Activated CD4-positive, alpha-beta memory T cell treated with anti-CD3 and anti-CD28 coated beads, Interleukin-2, amount 10 ng/mL, durations not matched to agents 7 days and 5 days (primary cell): Measurements from ENCODE around the gene DDAH1. TPM values are rescaled to one million over a fixed set of nuclear protein-coding genes. Genes with fewer than 3 reads are reported as not detected.

Experiments
- CTCF ChIA-PET: fragments of 350-600 bp; sonication (Branson Sonifier 250); formaldehyde crosslinking; loops from one replicate; lab custom pipeline; 2021; ENCODE audit warnings: antibody characterized with exemption, inconsistent platforms; lab: Charles Lee
- POLR2A ChIA-PET: fragments of 350-600 bp; sonication (Branson Sonifier 250); formaldehyde crosslinking; loops from one replicate; lab custom pipeline; 2021; ENCODE audit warnings: antibody characterized with exemption; lab: Charles Lee
- DNase-seq: peaks from one replicate; pipeline ENCODE4 v3.0.0-alpha.2; 2020
- H3K27ac Mint-ChIP-seq: one replicate; pipeline ENCODE4 v1.8.0; 2021; ENCODE audit warnings: mild to moderate bottlenecking, mixed read lengths
- H3K27me3 Mint-ChIP-seq: one replicate; pipeline ENCODE4 v1.8.0; 2021; ENCODE audit warnings: mixed read lengths
- H3K36me3 Mint-ChIP-seq: one replicate; pipeline ENCODE4 v1.8.0; 2021; ENCODE audit warnings: low read depth, mixed read lengths
- H3K4me1 Mint-ChIP-seq: one replicate; pipeline ENCODE4 v1.8.0; 2021; ENCODE audit warnings: mixed read lengths
- H3K4me3 Mint-ChIP-seq: one replicate; pipeline ENCODE4 v1.8.0; 2021; ENCODE audit warnings: mild to moderate bottlenecking, mixed read lengths
- H3K9me3 Mint-ChIP-seq: one replicate; pipeline ENCODE4 v1.8.0; 2021; ENCODE audit warnings: mixed read lengths
- total RNA-seq, 2 experiments: library from RNA; stranded (reverse); gene quantifications; one replicate each; pipeline ENCODE4 v1.2.3, GENCODE V29; 2021

The DDAH1 gene
- total RNA-seq, 2 experiments from 2014 or later = not detected

- no peak for DNase-seq
- no peaks in the 10 kb centered on the region for H3K9me3 Mint-ChIP-seq
- no peaks in the 10 kb centered on the region for H3K4me1 Mint-ChIP-seq
- no peak overlapping the region for H3K27ac Mint-ChIP-seq
- CTCF ChIA-PET = no interaction called here
- peaks cover 6% of the 10 kb centered on the region for H3K27me3 Mint-ChIP-seq
- no peak overlapping the region for H3K4me3 Mint-ChIP-seq
- POLR2A ChIA-PET = no interaction called here
- H3K36me3 Mint-ChIP-seq = no peaks in the 10 kb centered on the region
Observed at GRCh38 chr1:85387781-85388180, 77.2 kb downstream of the DDAH1 start.

GRCh38 chr1:85386068-85386722 lies 78.8 kb downstream of the DDAH1 start:
- CTCF ChIA-PET = no interaction called here
- DNase-seq = no peak
- POLR2A ChIA-PET = no interaction called here

GRCh38 chr1:85379203-85380136 lies 85.5 kb downstream of the DDAH1 start:
- no peaks in the 10 kb centered on the region for H3K4me1 Mint-ChIP-seq
- no peaks in the 10 kb centered on the region for H3K36me3 Mint-ChIP-seq
- H3K4me3 Mint-ChIP-seq = no peak overlapping the region
- H3K27ac Mint-ChIP-seq = no peak overlapping the region
- peaks cover 7% of the 10 kb centered on the region for H3K27me3 Mint-ChIP-seq
- ChIA-PET CTCF (no interaction called here), POLR2A (no interaction called here)
- H3K9me3 Mint-ChIP-seq = no peaks in the 10 kb centered on the region
- no peak for DNase-seq

More at GRCh38 chr1:85386068-85386722, 78.8 kb downstream of the DDAH1 start:
- Mint-ChIP-seq H3K9me3 (no peaks in the 10 kb centered on the region), H3K36me3 (no peaks in the 10 kb centered on the region), H3K4me3 (no peak overlapping the region), H3K4me1 (no peaks in the 10 kb centered on the region), H3K27ac (no peak overlapping the region), H3K27me3 (peaks cover 6% of the 10 kb centered on the region)

DNA sequence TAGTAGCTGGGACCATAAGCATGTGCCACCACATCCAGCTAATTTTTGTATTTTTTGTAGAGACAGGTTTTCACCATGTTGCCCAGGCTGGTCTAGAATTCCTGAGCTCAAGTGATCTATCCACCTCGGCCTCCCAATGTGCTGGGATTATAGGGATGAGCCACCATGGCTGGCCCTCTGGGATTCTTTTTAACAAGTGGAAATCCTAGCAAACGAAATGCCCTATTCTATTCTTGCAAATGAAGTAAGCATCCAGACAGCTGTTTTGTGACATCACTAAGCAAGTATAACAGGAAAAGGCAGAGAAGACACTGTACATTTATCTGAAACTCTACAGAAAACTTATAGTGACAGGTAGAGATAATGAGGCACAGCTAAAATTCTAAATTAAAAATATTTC lies 86.4 kb downstream of the DDAH1 start:
- Mint-ChIP-seq H3K9me3 (no peaks in the 10 kb centered on the region), H3K36me3 (no peaks in the 10 kb centered on the region), H3K27me3 (peaks cover 5% of the 10 kb centered on the region), H3K4me1 (no peaks in the 10 kb centered on the region), H3K4me3 (no peak overlapping the region), H3K27ac (no peak overlapping the region)
- DNase-seq = no peak
- CTCF ChIA-PET = no interaction called here
- POLR2A ChIA-PET = no interaction called here

DNA sequence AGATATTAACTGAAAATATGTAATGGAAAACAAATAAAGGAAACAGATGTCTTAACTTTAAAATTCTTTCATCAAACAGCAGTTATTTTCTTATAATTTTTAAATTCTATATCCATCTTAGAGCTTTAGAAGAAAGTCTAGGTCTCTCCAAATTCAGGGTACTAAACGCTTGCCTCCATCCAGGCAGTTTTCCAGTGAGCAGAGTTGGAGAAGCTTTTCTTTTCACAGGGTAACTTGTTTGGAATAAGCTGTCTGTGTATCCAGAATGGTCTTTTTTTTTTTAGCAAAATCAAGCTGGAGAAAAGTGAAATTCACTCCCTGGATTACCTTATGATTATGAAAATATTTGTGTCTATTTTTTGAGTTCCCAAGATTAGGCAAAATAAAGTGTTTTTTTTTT lies 88.6 kb downstream of the DDAH1 start:
- ChIA-PET POLR2A (no interaction called here), CTCF (no interaction called here)
- H3K27me3 Mint-ChIP-seq = peaks cover 6% of the 10 kb centered on the region
- no peak for DNase-seq
- no peak overlapping the region for H3K4me3 Mint-ChIP-seq
- H3K36me3 Mint-ChIP-seq = no peaks in the 10 kb centered on the region
- H3K9me3 Mint-ChIP-seq = no peaks in the 10 kb centered on the region
- no peaks in the 10 kb centered on the region for H3K4me1 Mint-ChIP-seq
- H3K27ac Mint-ChIP-seq = no peak overlapping the region

DNA sequence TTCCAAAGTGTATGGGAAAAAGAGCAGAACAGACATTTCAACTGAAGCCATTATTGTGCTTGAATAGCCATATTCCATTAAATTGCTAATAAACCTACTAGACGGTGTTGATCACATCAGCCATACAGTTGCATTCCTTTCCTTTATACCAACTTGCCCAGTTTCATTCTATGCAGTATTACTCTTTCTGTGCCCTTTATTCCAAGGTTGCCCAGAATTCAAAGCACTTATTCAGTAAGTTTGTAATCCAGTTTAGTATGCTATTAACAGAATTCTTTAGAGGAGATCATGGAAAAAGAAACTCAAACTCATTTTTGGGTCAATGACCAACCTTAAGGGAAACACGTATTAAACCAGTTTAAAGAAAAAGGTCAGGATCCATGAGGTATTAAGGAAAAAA lies 89.5 kb downstream of the DDAH1 start:
- peaks cover 11% of the 10 kb centered on the region for H3K27me3 Mint-ChIP-seq

GRCh38 chr1:85374160-85374559 lies 90.8 kb downstream of the DDAH1 start:
- peaks cover 11% of the 10 kb centered on the region for H3K27me3 Mint-ChIP-seq
- POLR2A ChIA-PET = no interaction called here
- H3K36me3 Mint-ChIP-seq = no peaks in the 10 kb centered on the region
- no peaks in the 10 kb centered on the region for H3K9me3 Mint-ChIP-seq
- no peak overlapping the region for H3K4me3 Mint-ChIP-seq
- no peak overlapping the region for H3K27ac Mint-ChIP-seq
- CTCF ChIA-PET = no interaction called here
- no peak for DNase-seq
- no peaks in the 10 kb centered on the region for H3K4me1 Mint-ChIP-seq

More for the DNA sequence above, 89.5 kb downstream of the DDAH1 start:
- Mint-ChIP-seq H3K27ac (no peak overlapping the region), H3K36me3 (no peaks in the 10 kb centered on the region), H3K9me3 (no peaks in the 10 kb centered on the region), H3K4me1 (no peaks in the 10 kb centered on the region), H3K4me3 (no peak overlapping the region)
- ChIA-PET CTCF (no interaction called here), POLR2A (no interaction called here)
- DNase-seq = no peak

- POLR2A ChIA-PET = no interaction called here
- DNase-seq = no peak
- H3K4me3 Mint-ChIP-seq = no peak overlapping the region
- H3K36me3 Mint-ChIP-seq = no peaks in the 10 kb centered on the region
- H3K4me1 Mint-ChIP-seq = no peaks in the 10 kb centered on the region
- H3K27ac Mint-ChIP-seq = no peak overlapping the region
- CTCF ChIA-PET = no interaction called here
- H3K27me3 Mint-ChIP-seq = peaks cover 11% of the 10 kb centered on the region
- H3K9me3 Mint-ChIP-seq = no peaks in the 10 kb centered on the region
Observed at GRCh38 chr1:85373378-85373708, 91.6 kb downstream of the DDAH1 start.

DNA sequence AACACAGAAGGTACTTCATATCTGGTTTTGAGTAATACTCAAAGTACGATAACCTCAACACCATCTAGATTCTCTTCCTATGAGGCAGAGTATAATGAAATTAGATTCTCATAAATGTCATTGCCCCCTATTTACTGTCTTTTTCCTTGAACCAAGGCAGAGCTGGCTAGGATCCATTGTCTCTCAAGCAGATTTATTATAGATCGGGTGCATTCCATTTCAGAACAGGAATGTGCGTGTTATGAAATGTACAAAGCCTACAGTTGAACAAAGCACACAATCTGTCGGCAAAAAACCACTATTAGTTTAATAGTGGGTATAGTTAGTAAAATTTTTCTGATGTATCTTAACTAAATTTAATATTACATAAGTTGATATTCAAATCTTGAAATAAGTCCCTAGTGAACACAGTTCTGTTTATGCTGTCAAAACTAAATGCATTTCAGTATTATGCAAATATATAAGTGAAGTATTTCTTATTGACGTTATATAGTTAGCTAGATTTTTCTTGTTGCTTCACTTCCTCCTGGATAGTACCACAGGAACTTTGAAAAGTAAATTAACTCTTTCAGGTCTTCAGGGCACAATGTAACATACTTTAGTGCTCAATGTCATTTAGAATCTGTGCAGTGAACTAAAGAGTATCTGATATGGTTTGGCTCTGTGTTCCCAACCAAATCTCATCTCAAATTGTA lies 92.1 kb downstream of the DDAH1 start:
- no peaks in the 10 kb centered on the region for H3K4me1 Mint-ChIP-seq
- no peak for DNase-seq
- CTCF ChIA-PET = no interaction called here

DNA sequence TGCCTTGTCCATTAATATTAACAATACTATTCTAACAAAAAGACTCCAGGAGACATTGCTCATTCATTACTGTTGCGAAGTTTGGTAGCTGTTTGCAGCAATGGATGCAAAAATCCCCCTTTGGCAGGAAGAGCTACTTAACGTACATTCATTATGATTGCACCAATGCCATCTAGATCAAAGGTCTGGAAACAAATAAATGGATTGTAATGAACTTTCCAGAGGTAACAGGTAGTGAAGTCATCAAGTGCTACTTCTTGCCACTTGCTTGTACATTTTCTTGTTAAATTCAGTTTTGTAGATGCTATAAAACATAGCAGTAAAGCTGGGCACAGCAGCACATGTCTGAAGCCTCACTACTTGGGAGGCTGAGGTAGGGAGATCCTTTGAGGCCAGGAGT lies 93.9 kb downstream of the DDAH1 start:
- Mint-ChIP-seq H3K4me1 (no peaks in the 10 kb centered on the region), H3K4me3 (no peak overlapping the region), H3K36me3 (no peaks in the 10 kb centered on the region), H3K9me3 (no peaks in the 10 kb centered on the region), H3K27ac (no peak overlapping the region), H3K27me3 (peaks cover 12% of the 10 kb centered on the region)
- ChIA-PET POLR2A (no interaction called here), CTCF (no interaction called here)
- no peak for DNase-seq

More for the DNA sequence above, 92.1 kb downstream of the DDAH1 start:
- Mint-ChIP-seq H3K36me3 (no peaks in the 10 kb centered on the region), H3K27me3 (peaks cover 11% of the 10 kb centered on the region), H3K27ac (no peak overlapping the region), H3K9me3 (no peaks in the 10 kb centered on the region), H3K4me3 (no peak overlapping the region)
- POLR2A ChIA-PET = no interaction called here

- H3K4me3 Mint-ChIP-seq = no peak overlapping the region
- no peaks in the 10 kb centered on the region for H3K4me1 Mint-ChIP-seq
- peaks cover 11% of the 10 kb centered on the region for H3K27me3 Mint-ChIP-seq
- POLR2A ChIA-PET = no interaction called here
- no peak for DNase-seq
- no peaks in the 10 kb centered on the region for H3K9me3 Mint-ChIP-seq
- H3K36me3 Mint-ChIP-seq = no peaks in the 10 kb centered on the region
- no peak overlapping the region for H3K27ac Mint-ChIP-seq
- CTCF ChIA-PET = no interaction called here
Observed at GRCh38 chr1:85368073-85368770, 96.7 kb downstream of the DDAH1 start.

DNA sequence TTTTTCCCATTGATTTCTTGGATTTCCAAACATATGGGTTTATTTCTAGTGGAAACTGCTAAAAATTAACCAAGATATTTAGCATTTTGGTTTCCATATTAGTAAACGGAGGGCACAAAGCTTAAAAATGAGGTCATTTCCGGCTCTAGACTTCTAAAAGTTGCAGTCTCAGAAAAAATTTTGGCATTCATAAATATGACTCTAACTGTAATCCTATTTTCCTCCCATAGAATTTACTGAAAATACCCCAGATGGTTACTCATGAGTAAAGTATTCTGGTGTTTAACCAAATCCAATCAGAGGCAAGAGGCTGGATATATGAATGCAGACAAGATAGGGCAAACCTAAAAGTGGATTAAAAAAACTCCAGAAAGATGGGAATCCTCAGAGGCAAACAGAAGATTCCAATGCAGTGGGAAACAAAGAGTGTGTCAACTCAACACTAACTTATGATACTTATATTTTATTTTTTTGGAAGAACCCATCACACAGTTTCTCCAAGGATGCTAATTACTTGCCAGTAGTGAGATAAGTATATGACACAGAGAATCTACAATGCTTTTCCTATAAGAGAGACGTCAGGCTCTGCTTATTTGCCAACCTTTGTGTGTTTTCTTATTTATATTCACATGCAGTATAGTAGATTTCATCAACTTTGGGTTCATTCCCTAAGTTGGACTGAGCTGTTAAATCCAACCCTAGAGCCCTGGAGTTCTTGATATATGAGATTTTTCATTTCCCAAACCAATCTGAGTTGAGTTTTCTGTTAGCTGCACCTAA lies 98.4 kb downstream of the DDAH1 start:
- ChIA-PET POLR2A (no interaction called here), CTCF (no interaction called here)
- peaks cover 11% of the 10 kb centered on the region for H3K27me3 Mint-ChIP-seq
- no peak overlapping the region for H3K27ac Mint-ChIP-seq
- H3K36me3 Mint-ChIP-seq = no peaks in the 10 kb centered on the region
- no peaks in the 10 kb centered on the region for H3K4me1 Mint-ChIP-seq
- H3K9me3 Mint-ChIP-seq = no peaks in the 10 kb centered on the region
- H3K4me3 Mint-ChIP-seq = no peak overlapping the region
- DNase-seq = no peak
